Uterus (tissue), 4 donors: Measurements from ENCODE around the gene NXPH2. TPM values are rescaled to one million over a fixed set of nuclear protein-coding genes. Genes with fewer than 3 reads are reported as not detected.
"Not testable (repeated sequence)": the region's sequence is repeated elsewhere in the genome, so short reads cannot be mapped to it uniquely, and the experiment has no call there.

Source experiments
- DNase-seq, 2 donors: peaks; one replicate each; pipeline ENCODE4 v3.0.0-alpha.2; 2019 to 2020
- H3K27ac ChIP-seq, 2 donors: fragments of 200-600 bp; sonication (generic); 1 replicate in 1 of 2; 2 replicates in 1 of 2; pipeline ENCODE4 v1.5.1; 2016 to 2018
- H3K27me3 ChIP-seq, 2 donors: fragments of 200-600 bp; sonication (generic); one replicate each; pipeline ENCODE4 v1.5.1; 2018 to 2019; ENCODE audit warnings: control low read depth in 1 of 2
- H3K36me3 ChIP-seq, 2 donors: fragments of 200-600 bp; sonication (generic); one replicate each; pipeline ENCODE4 v1.5.1; 2019; ENCODE audit warnings: control low read depth in 1 of 2
- H3K4me1 ChIP-seq, 2 donors: fragments of 200-600 bp; sonication (generic); one replicate each; pipeline ENCODE4 v1.5.1; 2018 to 2019; ENCODE audit warnings: control low read depth in 1 of 2
- H3K4me3 ChIP-seq, 2 donors: fragments of 200-600 bp; sonication (generic); 1 replicate in 1 of 2; 2 replicates in 1 of 2; pipeline ENCODE4 v1.5.1; 2018 to 2019; ENCODE audit warnings: mild to moderate bottlenecking in 1 of 2
- H3K9me3 ChIP-seq, 2 donors: fragments of 200-600 bp; sonication (generic); one replicate each; pipeline ENCODE4 v1.5.1; 2019; ENCODE audit warnings: control low read depth in 1 of 2
- POLR2A ChIP-seq, 2 donors: fragments of 450-650 bp; IDR thresholded peaks; one replicate each; pipeline ENCODE4 v1.6.1; 2016; ENCODE audit warnings: antibody characterized with exemption in 2 of 2, mild to moderate bottlenecking in 1 of 2, moderate library complexity in 1 of 2
- intact Hi-C: fragments of 100-400 bp; cut with DNase I; formaldehyde crosslinking; loops from one replicate; pipeline ENCODE4 v1.15.1; 2023; ENCODE audit warnings: low total_unique reads
- total RNA-seq, 4 donors: library from RNA; depleted of rRNA in 3 of 4; stranded (reverse); fragments of >200 nt in 3 of 4; gene quantifications; one replicate each; pipeline versions ENCODE4 v1.1.0 to v1.2.4, GENCODE V29; 2014 to 2023
- TF ChIP-seq, protein P1 (sequence below), 4 experiments: fragments of 200-600 bp in 2 of 4; fragments of 450-650 bp in 2 of 4; sonication (generic) in 2 of 4; IDR thresholded peaks; one replicate each; pipeline ENCODE4 v1.5.1; 2016 to 2019; ENCODE audit warnings: antibody characterized with exemption in 4 of 4, mild to moderate bottlenecking in 2 of 4, moderate library complexity in 1 of 4
- donor health status: DM: yes; HTN: yes; CAD: no.

NXPH2 gene
- total RNA-seq, 4 donors from 2014 or later = 1.2 TPM; not detected in 3

DNA sequence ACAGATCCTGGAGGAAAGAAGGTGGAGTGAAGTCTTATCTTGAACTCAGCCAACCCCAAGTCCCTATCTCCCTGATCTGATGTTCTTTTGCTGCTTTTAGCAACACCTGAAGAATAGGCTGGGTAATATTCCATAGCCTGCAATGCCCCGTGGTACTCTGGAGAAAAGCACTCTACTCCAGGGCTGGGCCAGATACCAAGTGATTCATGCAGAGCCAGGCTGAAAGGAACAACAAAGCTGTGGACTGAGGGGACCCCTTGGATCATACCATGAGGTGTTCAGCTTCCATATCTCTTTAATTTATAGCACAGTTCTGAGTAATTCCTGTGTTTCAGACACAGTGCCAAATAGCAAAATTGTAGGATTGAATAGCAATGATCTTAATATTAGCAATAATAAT is 130.6 kb downstream of the NXPH2 start:
- intact Hi-C loops = no loop called here
- Histone ChIP-seq H3K27ac (no peak overlapping the region), H3K4me3 (no peak overlapping the region), H3K36me3 (no peaks in the 10 kb centered on the region), H3K9me3 (no peaks in the 10 kb centered on the region), H3K4me1 (no peaks in the 10 kb centered on the region), H3K27me3 (no peaks in the 10 kb centered on the region)
- DNase-seq = no peak
- no peak for TF ChIP-seq POLR2A (IDR thresholded peaks at IDR 0.05)
- TF ChIP-seq, protein P1, sequence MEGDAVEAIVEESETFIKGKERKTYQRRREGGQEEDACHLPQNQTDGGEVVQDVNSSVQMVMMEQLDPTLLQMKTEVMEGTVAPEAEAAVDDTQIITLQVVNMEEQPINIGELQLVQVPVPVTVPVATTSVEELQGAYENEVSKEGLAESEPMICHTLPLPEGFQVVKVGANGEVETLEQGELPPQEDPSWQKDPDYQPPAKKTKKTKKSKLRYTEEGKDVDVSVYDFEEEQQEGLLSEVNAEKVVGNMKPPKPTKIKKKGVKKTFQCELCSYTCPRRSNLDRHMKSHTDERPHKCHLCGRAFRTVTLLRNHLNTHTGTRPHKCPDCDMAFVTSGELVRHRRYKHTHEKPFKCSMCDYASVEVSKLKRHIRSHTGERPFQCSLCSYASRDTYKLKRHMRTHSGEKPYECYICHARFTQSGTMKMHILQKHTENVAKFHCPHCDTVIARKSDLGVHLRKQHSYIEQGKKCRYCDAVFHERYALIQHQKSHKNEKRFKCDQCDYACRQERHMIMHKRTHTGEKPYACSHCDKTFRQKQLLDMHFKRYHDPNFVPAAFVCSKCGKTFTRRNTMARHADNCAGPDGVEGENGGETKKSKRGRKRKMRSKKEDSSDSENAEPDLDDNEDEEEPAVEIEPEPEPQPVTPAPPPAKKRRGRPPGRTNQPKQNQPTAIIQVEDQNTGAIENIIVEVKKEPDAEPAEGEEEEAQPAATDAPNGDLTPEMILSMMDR (IDR thresholded peaks at IDR 0.05) = no peak

DNA sequence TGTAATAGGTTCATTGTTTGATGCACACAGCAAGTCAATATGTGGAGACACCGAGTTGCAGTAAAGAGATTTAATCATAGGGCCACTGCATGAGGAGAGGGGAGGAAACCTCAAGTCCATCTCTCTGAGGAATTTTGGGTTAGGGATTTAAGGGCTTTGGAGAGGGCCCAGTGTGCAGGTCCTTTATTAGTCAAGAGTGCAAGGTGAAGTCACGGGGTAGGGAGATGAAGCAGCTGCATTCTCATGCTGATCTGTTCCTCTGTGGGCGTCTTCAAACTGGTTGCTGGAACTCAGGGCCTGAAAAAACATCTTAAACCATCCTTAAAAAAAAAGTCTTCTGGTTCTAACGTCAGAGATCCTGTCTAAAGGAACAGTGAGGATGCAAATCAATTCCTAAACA is 131.6 kb downstream of the NXPH2 start:
- DNase-seq = no peak
- TF ChIP-seq POLR2A (IDR thresholded peaks at IDR 0.05) = no peak
- TF ChIP-seq, protein P1 (IDR thresholded peaks at IDR 0.05) = no peak
- no peaks in the 10 kb centered on the region for H3K36me3 ChIP-seq
- no peak overlapping the region for H3K4me3 ChIP-seq
- no peaks in the 10 kb centered on the region for H3K27me3 ChIP-seq
- no peaks in the 10 kb centered on the region for H3K9me3 ChIP-seq
- H3K27ac ChIP-seq = no peak overlapping the region
- H3K4me1 ChIP-seq = no peaks in the 10 kb centered on the region
- intact Hi-C loops = no loop called here

DNA sequence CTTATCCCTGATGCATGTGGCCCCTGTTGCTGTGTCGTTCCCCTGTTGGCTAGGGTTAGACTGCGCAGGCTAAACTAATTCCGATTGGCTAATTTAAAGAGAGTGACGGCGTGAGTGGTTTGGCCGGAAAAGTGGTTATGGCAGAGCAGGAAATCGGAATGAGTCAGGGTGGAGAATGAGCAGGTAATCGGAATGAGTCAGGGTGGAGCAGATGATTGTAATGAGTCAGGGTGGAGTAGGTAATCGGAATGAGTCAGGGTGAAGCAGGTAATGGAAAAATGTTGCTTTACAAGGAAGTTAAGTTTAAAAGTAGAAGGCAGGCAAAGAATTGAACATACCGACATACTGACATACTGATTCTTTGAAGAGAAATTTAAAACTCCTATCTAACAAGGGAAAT is 135.4 kb downstream of the NXPH2 start:
- intact Hi-C loops, H3K27ac ChIP-seq, H3K36me3 ChIP-seq, H3K4me1 ChIP-seq, DNase-seq, H3K9me3 ChIP-seq, H3K27me3 ChIP-seq, H3K4me3 ChIP-seq: not testable (repeated sequence)

DNA sequence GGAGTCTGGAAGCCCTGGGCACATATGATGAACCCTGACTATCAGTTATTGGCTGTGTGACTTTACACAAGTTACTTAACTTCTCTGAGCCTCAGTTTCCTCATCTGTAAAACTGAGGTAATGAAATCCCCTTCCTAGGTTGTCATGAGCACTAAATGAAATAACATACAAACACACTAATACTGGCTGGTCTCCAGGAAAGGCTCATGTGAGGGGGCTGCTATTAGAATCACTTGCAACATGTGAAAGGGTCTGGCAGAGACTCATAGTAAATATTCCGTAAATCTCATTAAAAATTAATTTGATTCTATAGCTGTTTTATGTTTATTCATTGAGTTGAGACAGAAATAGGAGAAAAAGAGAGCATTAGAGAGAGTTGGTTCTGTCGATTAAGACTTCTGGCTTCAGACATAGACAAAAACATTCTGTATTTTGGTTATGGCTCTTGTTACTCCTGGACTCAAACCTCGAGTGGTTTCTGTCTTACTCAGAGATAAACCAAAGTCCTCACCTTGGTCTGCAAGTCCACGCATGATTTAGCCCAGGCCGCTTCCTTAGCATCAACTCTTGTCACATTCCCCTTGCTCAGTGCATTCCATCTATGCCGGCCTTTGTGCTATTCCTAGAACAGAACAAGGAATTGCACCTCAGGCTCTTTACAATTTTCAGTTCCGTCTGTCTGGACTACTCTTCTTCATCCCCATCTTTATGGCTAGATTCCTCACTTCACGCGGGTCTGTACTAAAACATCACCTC is 139.1 kb downstream of the NXPH2 start:
- no peak overlapping the region for H3K4me3 ChIP-seq
- TF ChIP-seq, protein P1 (IDR thresholded peaks at IDR 0.05) = no peak
- TF ChIP-seq POLR2A (IDR thresholded peaks at IDR 0.05) = no peak
- intact Hi-C loops = no loop called here
- H3K4me1 ChIP-seq = no peaks in the 10 kb centered on the region
- DNase-seq = no peak
- H3K27me3 ChIP-seq = no peaks in the 10 kb centered on the region
- no peaks in the 10 kb centered on the region for H3K36me3 ChIP-seq
- H3K27ac ChIP-seq = no peak overlapping the region
- H3K9me3 ChIP-seq = no peaks in the 10 kb centered on the region

DNA sequence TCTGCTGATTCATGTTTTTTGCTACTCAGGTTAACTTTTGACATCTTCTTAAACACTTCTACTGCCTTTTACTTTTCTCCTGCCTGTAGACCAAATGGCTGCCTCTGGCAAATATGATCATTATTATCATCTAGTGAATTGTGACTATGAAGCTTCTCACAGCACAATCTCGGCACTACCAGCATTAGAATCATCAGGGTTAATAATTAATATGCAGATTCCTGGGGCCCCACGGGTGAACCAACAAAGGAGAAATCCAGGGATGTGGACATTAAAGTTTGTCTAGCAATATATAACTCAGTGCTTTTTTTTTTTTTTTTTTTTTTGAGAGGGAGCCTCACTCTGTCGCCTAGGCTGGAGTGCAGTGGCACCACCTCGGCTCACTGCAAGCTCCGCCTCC is 142.5 kb downstream of the NXPH2 start:
- DNase-seq = no peak
- Histone ChIP-seq H3K27ac (no peak overlapping the region), H3K4me3 (no peak overlapping the region), H3K4me1 (no peaks in the 10 kb centered on the region), H3K27me3 (no peaks in the 10 kb centered on the region), H3K9me3 (no peaks in the 10 kb centered on the region), H3K36me3 (no peaks in the 10 kb centered on the region)
- intact Hi-C loops = no loop called here
- TF ChIP-seq, protein P1 (IDR thresholded peaks at IDR 0.05) = no peak
- no peak for TF ChIP-seq POLR2A (IDR thresholded peaks at IDR 0.05)
